Chondrocyte (in vitro differentiated cells): Measurements from ENCODE around the gene KIT. TPM values are rescaled to one million over a fixed set of nuclear protein-coding genes. Genes with fewer than 3 reads are reported as not detected.

Experiments used
- DNase-seq: peaks from one replicate; pipeline ENCODE4 v3.0.0; 2021; ENCODE audit warnings: mixed read lengths, low spot score
- H3K27ac Mint-ChIP-seq: one replicate; pipeline ENCODE4 v1.8.0; 2021; ENCODE audit warnings: mild to moderate bottlenecking, moderate library complexity, mixed read lengths; ENCODE audit not compliant: unreplicated experiment
- H3K27me3 Mint-ChIP-seq: 2 replicates; pipeline ENCODE4 v1.8.0; 2021; ENCODE audit warnings: low read depth, mixed read lengths
- H3K36me3 Mint-ChIP-seq: 2 replicates; pipeline ENCODE4 v1.8.0; 2021; ENCODE audit warnings: low read depth, mixed read lengths
- H3K4me1 Mint-ChIP-seq: 2 replicates; pipeline ENCODE4 v1.8.0; 2021; ENCODE audit warnings: low read depth, mild to moderate bottlenecking, mixed read lengths
- H3K4me3 Mint-ChIP-seq: one replicate; pipeline ENCODE4 v1.8.0; 2021; ENCODE audit warnings: mild to moderate bottlenecking, moderate library complexity, mixed read lengths; ENCODE audit not compliant: unreplicated experiment
- H3K9me3 Mint-ChIP-seq: 2 replicates; pipeline ENCODE4 v1.8.0; 2021; ENCODE audit warnings: low read depth, mixed read lengths
- total RNA-seq: library from RNA; stranded (reverse); gene quantifications from 3 replicates; pipeline ENCODE4 v1.2.1, GENCODE V29; 2021
- TF ChIP-seq, protein P1 (sequence below): fragments of 200-600 bp; sonication (generic); IDR thresholded peaks from 2 replicates; pipeline ENCODE4 v1.5.0; 2021; ENCODE audit warnings: antibody characterized with exemption, mild to moderate bottlenecking, moderate library complexity

KIT gene
- total RNA-seq, 1 donor from 2014 or later, result 6.7 TPM

- Mint-ChIP-seq H3K36me3 (peaks cover 2% of the 10 kb centered on the region), H3K4me3 (no peak overlapping the region), H3K27ac (no peak overlapping the region)
Measured at GRCh38 chr4:54712206-54712605, 54.4 kb downstream of the KIT start.

GRCh38 chr4:54714631-54715030 is 56.9 kb downstream of the KIT start:
- H3K27me3 Mint-ChIP-seq, result no peaks in the 10 kb centered on the region
- no peaks in the 10 kb centered on the region for H3K9me3 Mint-ChIP-seq
- TF ChIP-seq, protein P1, sequence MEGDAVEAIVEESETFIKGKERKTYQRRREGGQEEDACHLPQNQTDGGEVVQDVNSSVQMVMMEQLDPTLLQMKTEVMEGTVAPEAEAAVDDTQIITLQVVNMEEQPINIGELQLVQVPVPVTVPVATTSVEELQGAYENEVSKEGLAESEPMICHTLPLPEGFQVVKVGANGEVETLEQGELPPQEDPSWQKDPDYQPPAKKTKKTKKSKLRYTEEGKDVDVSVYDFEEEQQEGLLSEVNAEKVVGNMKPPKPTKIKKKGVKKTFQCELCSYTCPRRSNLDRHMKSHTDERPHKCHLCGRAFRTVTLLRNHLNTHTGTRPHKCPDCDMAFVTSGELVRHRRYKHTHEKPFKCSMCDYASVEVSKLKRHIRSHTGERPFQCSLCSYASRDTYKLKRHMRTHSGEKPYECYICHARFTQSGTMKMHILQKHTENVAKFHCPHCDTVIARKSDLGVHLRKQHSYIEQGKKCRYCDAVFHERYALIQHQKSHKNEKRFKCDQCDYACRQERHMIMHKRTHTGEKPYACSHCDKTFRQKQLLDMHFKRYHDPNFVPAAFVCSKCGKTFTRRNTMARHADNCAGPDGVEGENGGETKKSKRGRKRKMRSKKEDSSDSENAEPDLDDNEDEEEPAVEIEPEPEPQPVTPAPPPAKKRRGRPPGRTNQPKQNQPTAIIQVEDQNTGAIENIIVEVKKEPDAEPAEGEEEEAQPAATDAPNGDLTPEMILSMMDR, result no peak
- DNase-seq, result no peak
- H3K4me3 Mint-ChIP-seq, result no peak overlapping the region
- H3K36me3 Mint-ChIP-seq, result no peaks in the 10 kb centered on the region
- no peak overlapping the region for H3K27ac Mint-ChIP-seq
- H3K4me1 Mint-ChIP-seq, result peaks cover 9% of the 10 kb centered on the region

More at GRCh38 chr4:54712206-54712605, 54.4 kb downstream of the KIT start:
- H3K9me3 Mint-ChIP-seq, result no peaks in the 10 kb centered on the region
- peaks cover 6% of the 10 kb centered on the region for H3K4me1 Mint-ChIP-seq
- no peak for DNase-seq
- TF ChIP-seq, protein P1, result no peak
- H3K27me3 Mint-ChIP-seq, result no peaks in the 10 kb centered on the region

DNA sequence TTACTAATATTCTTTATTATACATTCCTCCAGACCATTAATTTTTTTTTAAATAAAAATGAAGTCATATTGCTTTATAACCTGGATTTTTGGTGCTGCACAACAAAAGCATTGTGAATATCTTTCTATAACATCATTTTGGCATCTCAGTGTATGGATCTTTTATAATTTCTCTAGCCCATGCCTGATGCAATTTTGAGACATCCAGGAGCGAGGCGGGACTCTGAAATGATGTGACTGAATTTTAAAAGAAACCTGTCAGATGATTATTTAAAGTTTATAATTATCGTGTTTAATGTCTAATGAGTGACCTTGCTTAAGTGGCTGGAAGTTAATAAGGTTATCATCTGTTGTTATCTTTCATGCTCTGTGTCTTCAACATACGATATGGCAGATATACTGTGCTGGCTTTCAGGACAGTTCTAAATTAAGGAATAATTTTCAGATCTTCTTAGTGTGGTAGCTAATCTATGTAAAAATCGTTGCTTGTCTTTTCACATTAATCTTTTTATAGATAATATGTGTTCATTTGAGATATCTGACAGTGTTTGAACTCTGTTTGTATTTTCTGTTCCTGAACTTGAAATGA is 58.8 kb downstream of the KIT start:
- no peak overlapping the region for H3K27ac Mint-ChIP-seq
- TF ChIP-seq, protein P1, result no peak
- no peak for DNase-seq
- H3K9me3 Mint-ChIP-seq, result no peaks in the 10 kb centered on the region
- H3K36me3 Mint-ChIP-seq, result no peaks in the 10 kb centered on the region
- no peaks in the 10 kb centered on the region for H3K27me3 Mint-ChIP-seq
- H3K4me3 Mint-ChIP-seq, result no peak overlapping the region
- H3K4me1 Mint-ChIP-seq, result peaks cover 9% of the 10 kb centered on the region

GRCh38 chr4:54717694-54718093 is 59.9 kb downstream of the KIT start:
- no peaks in the 10 kb centered on the region for H3K27me3 Mint-ChIP-seq
- TF ChIP-seq, protein P1, result no peak
- peaks cover 9% of the 10 kb centered on the region for H3K4me1 Mint-ChIP-seq
- H3K9me3 Mint-ChIP-seq, result no peaks in the 10 kb centered on the region
- no peaks in the 10 kb centered on the region for H3K36me3 Mint-ChIP-seq
- no peak overlapping the region for H3K4me3 Mint-ChIP-seq
- DNase-seq, result no peak
- no peak overlapping the region for H3K27ac Mint-ChIP-seq

- DNase-seq, result no peak
- H3K4me1 Mint-ChIP-seq, result peaks cover 11% of the 10 kb centered on the region
- TF ChIP-seq, protein P1, result no peak
- H3K9me3 Mint-ChIP-seq, result no peaks in the 10 kb centered on the region
- no peaks in the 10 kb centered on the region for H3K36me3 Mint-ChIP-seq
- no peak overlapping the region for H3K27ac Mint-ChIP-seq
- H3K27me3 Mint-ChIP-seq, result no peaks in the 10 kb centered on the region
- H3K4me3 Mint-ChIP-seq, result no peak overlapping the region
Measured at GRCh38 chr4:54719378-54719777, 61.6 kb downstream of the KIT start.
